ENCODE data around the gene ZFPM1. TPM values are rescaled to one million over a fixed set of nuclear protein-coding genes. Genes with fewer than 3 reads are reported as not detected.

The ZFPM1 gene
- total and polyA plus RNA-seq, 4 donors: 0.59 to 8.7 (median 5.7) TPM

- H3K9me3 ChIP-seq (ENCODE audit: control insufficient read depth, insufficient read depth, low read length): no peaks in the 10 kb centered on the region
- no peaks in the 10 kb centered on the region for H3K27me3 ChIP-seq (ENCODE audit: control insufficient read depth, insufficient read depth, low read length)
- H3K4me1 ChIP-seq (ENCODE audit: control insufficient read depth, insufficient read depth, low read length): peaks cover 5% of the 10 kb centered on the region
- DNase-seq (ENCODE audit: low read depth in 4 of 6, low spot score in 6 of 6): no peak
- H3K27ac ChIP-seq (ENCODE audit: low read depth, low read length): no peak overlapping the region
- WGBS (ENCODE audit: insufficient coverage): 91% methylated on average over 26 of the region's 26 CpGs
- peaks cover 76% of the 10 kb centered on the region for H3K36me3 ChIP-seq (ENCODE audit: control insufficient read depth, insufficient read depth, low read length)
- no peak overlapping the region for H3K4me3 ChIP-seq (ENCODE audit: low read depth, low read length)
Observed at GRCh38 chr16:88491001-88491559, 38.0 kb downstream of the ZFPM1 start.

DNA sequence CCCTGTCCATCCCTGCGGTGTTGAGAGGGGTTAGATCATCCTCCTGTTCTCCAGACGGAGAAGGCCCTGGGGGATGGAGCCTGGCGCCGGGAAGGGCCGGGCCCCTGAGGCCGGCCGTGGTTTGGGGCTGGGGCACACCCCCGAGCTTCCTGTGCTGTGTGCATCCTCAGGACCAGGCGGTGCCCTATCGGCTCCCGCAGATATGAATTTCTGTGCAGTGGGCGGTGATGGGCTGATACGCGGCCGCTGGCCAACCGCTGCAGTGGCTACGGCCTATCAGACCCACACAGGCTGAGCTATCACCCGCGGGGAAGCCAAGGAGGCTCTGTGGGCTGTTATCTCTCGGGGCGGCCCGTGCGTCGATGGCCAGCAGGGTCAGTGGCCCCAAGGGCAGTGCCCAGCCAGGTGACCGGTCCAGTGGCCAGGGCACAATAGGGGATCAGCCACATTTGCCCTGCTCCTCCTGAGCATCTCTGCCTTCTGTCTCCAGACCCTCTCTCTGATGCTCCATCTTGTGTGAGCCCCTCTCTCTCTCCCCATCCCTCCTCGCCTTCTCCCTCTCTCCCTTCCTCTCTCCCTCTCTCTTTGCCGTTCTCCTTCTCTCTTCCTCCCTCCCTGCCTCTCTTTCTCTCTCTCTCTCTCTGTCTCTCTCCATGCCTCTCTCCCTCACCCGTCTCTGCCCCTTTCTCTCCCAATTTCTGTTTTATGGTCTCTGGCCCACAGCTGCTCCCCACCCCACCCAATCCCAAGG, 38.7 kb downstream of the ZFPM1 start:
- H3K27ac ChIP-seq (ENCODE audit: low read depth, low read length): no peak overlapping the region
- DNase-seq (ENCODE audit: low read depth in 4 of 6, low spot score in 6 of 6): no peak
- H3K4me1 ChIP-seq (ENCODE audit: control insufficient read depth, insufficient read depth, low read length): peaks cover 5% of the 10 kb centered on the region
- no peaks in the 10 kb centered on the region for H3K9me3 ChIP-seq (ENCODE audit: control insufficient read depth, insufficient read depth, low read length)
- 85% methylated on average over 28 of the region's 28 CpGs for WGBS (ENCODE audit: insufficient coverage)
- H3K36me3 ChIP-seq (ENCODE audit: control insufficient read depth, insufficient read depth, low read length): peaks cover 72% of the 10 kb centered on the region
- no peaks in the 10 kb centered on the region for H3K27me3 ChIP-seq (ENCODE audit: control insufficient read depth, insufficient read depth, low read length)
- no peak overlapping the region for H3K4me3 ChIP-seq (ENCODE audit: low read depth, low read length)

DNA sequence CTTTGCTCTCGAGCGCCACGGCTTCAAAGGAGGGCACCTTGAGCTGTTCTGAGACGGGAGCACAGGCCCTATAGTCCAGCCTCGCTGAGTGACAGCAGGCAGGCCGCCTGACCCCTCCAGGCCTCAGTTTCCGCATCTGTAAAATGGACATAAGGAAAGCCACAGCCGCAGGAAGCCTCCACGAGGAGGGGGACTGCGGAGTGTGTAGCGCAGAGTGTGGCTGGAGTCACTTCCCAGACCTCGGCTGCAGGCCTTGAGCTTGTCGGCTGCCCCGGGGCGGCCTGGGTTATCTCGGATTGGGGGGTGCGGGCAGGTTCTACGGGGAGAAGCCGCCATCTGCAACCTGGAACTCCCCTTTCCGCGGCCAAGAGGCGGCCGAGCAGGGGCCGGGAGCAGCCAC, 40.8 kb downstream of the ZFPM1 start:
- H3K4me1 ChIP-seq (ENCODE audit: control insufficient read depth, insufficient read depth, low read length): peaks cover 5% of the 10 kb centered on the region
- H3K27ac ChIP-seq (ENCODE audit: low read depth, low read length): no peak overlapping the region
- H3K4me3 ChIP-seq (ENCODE audit: low read depth, low read length): no peak overlapping the region
- no peaks in the 10 kb centered on the region for H3K27me3 ChIP-seq (ENCODE audit: control insufficient read depth, insufficient read depth, low read length)
- no peak for DNase-seq (ENCODE audit: low read depth in 4 of 6, low spot score in 6 of 6)
- 88% methylated on average over 24 of the region's 24 CpGs for WGBS (ENCODE audit: insufficient coverage)
- H3K9me3 ChIP-seq (ENCODE audit: control insufficient read depth, insufficient read depth, low read length): no peaks in the 10 kb centered on the region
- peaks cover 74% of the 10 kb centered on the region for H3K36me3 ChIP-seq (ENCODE audit: control insufficient read depth, insufficient read depth, low read length)

DNA sequence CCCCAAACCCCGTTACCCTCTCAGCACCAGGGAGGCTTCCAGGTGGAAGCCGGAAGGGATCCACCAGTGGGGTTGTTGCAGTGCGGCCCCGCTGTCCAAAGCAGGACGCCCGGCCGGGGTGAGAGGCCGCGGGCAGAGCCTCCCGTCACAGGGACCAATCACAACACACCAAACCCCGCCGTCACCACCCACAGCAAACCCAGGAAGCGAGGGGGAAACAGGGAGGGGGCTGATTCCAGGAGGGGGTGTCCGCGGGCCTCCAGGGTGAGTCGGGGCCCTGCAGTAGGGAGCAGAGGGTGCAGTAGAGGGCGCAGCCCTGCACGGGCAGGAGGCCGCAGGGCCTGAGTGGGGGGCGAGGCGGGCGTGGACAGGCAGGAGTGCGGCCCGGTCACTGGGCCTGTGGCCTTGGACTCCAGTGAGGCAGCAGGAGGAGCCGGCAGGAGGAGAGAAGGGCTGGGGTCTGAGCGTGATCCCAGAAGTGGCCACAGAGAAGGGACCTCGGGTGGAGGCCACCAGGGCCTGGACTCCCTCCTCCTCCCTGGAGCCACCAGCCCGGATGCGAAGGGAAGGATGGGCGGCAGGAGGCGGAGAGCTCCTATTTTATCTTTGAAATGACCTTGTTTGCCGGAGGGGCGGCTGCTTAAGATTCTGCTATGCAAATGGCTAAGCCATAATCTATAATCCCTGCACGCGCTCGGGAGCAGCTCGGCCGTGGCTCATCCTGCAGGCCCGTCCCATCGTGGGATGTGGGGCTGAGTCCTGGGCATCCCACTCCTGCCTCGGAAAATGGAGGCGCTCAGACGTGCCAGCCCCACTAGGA, 41.5 kb downstream of the ZFPM1 start:
- H3K27ac ChIP-seq (ENCODE audit: low read depth, low read length): no peak overlapping the region

GRCh38 chr16:88495268-88495772, 42.2 kb downstream of the ZFPM1 start:
- Histone ChIP-seq H3K9me3 (ENCODE audit: control insufficient read depth, insufficient read depth, low read length) (no peaks in the 10 kb centered on the region), H3K36me3 (ENCODE audit: control insufficient read depth, insufficient read depth, low read length) (peaks cover 75% of the 10 kb centered on the region), H3K4me3 (ENCODE audit: low read depth, low read length) (no peak overlapping the region), H3K4me1 (ENCODE audit: control insufficient read depth, insufficient read depth, low read length) (no peaks in the 10 kb centered on the region), H3K27ac (ENCODE audit: low read depth, low read length) (no peak overlapping the region), H3K27me3 (ENCODE audit: control insufficient read depth, insufficient read depth, low read length) (no peaks in the 10 kb centered on the region)
- WGBS (ENCODE audit: insufficient coverage): 97% methylated on average over 15 of the region's 15 CpGs
- DNase-seq (ENCODE audit: low read depth in 4 of 6, low spot score in 6 of 6): no peak

More for the DNA sequence above, 41.5 kb downstream of the ZFPM1 start:
- no peaks in the 10 kb centered on the region for H3K4me1 ChIP-seq (ENCODE audit: control insufficient read depth, insufficient read depth, low read length)
- H3K27me3 ChIP-seq (ENCODE audit: control insufficient read depth, insufficient read depth, low read length): no peaks in the 10 kb centered on the region
- H3K4me3 ChIP-seq (ENCODE audit: low read depth, low read length): no peak overlapping the region
- peaks cover 72% of the 10 kb centered on the region for H3K36me3 ChIP-seq (ENCODE audit: control insufficient read depth, insufficient read depth, low read length)
- no peak for DNase-seq (ENCODE audit: low read depth in 4 of 6, low spot score in 6 of 6)
- WGBS (ENCODE audit: insufficient coverage): 72% methylated on average over 28 of the region's 43 CpGs
- H3K9me3 ChIP-seq (ENCODE audit: control insufficient read depth, insufficient read depth, low read length): no peaks in the 10 kb centered on the region

GRCh38 chr16:88497561-88498462, 44.7 kb downstream of the ZFPM1 start:
- Histone ChIP-seq H3K4me1 (ENCODE audit: control insufficient read depth, insufficient read depth, low read length) (no peaks in the 10 kb centered on the region), H3K9me3 (ENCODE audit: control insufficient read depth, insufficient read depth, low read length) (no peaks in the 10 kb centered on the region), H3K36me3 (ENCODE audit: control insufficient read depth, insufficient read depth, low read length) (peaks cover 63% of the 10 kb centered on the region), H3K4me3 (ENCODE audit: low read depth, low read length) (no peak overlapping the region), H3K27me3 (ENCODE audit: control insufficient read depth, insufficient read depth, low read length) (no peaks in the 10 kb centered on the region), H3K27ac (ENCODE audit: low read depth, low read length) (no peak overlapping the region)
- no peak for DNase-seq (ENCODE audit: low read depth in 4 of 6, low spot score in 6 of 6)
- WGBS (ENCODE audit: insufficient coverage): 74% methylated on average over 46 of the region's 46 CpGs

DNA sequence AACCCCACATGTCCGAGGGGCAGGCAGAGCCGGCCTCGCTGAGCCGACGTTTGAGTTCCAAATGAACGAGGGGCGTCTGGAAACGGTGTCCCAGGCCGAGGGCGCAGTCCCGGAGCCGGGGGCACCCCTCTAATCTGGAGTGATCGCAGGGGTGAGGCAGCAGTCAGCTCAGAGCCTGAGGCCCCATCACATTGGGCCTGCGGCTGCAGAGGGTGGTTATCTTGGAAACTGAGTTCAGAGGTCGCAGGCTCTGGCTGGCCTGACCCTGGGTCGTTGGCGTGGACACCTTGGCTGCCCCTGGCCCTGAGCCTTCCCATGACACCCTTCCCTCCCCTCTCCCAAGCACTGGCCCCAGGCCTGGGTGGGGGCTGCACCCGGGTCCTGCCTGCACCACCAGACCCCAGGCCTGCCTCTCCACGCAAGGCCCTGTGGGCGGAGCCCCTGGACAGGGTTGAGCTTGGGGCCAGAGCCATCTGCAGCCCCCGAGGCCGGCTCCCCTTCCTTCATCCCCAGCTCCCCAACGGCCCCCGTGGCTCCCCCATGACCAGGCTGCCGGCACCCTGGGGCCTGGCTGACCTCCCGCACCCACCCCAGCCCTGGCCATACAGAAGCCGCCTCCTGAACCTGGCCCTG, 45.6 kb downstream of the ZFPM1 start:
- no peak overlapping the region for H3K27ac ChIP-seq (ENCODE audit: low read depth, low read length)
- DNase-seq (ENCODE audit: low read depth in 4 of 6, low spot score in 6 of 6): no peak
- H3K27me3 ChIP-seq (ENCODE audit: control insufficient read depth, insufficient read depth, low read length): no peaks in the 10 kb centered on the region
- 84% methylated on average over 25 of the region's 27 CpGs for WGBS (ENCODE audit: insufficient coverage)
- no peak overlapping the region for H3K4me3 ChIP-seq (ENCODE audit: low read depth, low read length)
- peaks cover 60% of the 10 kb centered on the region for H3K36me3 ChIP-seq (ENCODE audit: control insufficient read depth, insufficient read depth, low read length)
- no peaks in the 10 kb centered on the region for H3K9me3 ChIP-seq (ENCODE audit: control insufficient read depth, insufficient read depth, low read length)
- no peaks in the 10 kb centered on the region for H3K4me1 ChIP-seq (ENCODE audit: control insufficient read depth, insufficient read depth, low read length)

GRCh38 chr16:88499292-88499691, 46.2 kb downstream of the ZFPM1 start:
- 73% methylated on average over 19 of the region's 19 CpGs for WGBS (ENCODE audit: insufficient coverage)
- H3K27ac ChIP-seq (ENCODE audit: low read depth, low read length): no peak overlapping the region
- H3K9me3 ChIP-seq (ENCODE audit: control insufficient read depth, insufficient read depth, low read length): no peaks in the 10 kb centered on the region
- H3K4me1 ChIP-seq (ENCODE audit: control insufficient read depth, insufficient read depth, low read length): no peaks in the 10 kb centered on the region
- H3K36me3 ChIP-seq (ENCODE audit: control insufficient read depth, insufficient read depth, low read length): peaks cover 55% of the 10 kb centered on the region
- no peak overlapping the region for H3K4me3 ChIP-seq (ENCODE audit: low read depth, low read length)
- H3K27me3 ChIP-seq (ENCODE audit: control insufficient read depth, insufficient read depth, low read length): no peaks in the 10 kb centered on the region
- no peak for DNase-seq (ENCODE audit: low read depth in 4 of 6, low spot score in 6 of 6)

Data from spinal cord (tissue), 10 donors.